Testis (tissue), 2 donors: ENCODE data around the gene THSD4.

ENCODE experiments used
- POLR2A ChIP-seq: fragments of 450-650 bp; IDR thresholded peaks from one replicate; pipeline ENCODE4 v1.6.1; 2017; ENCODE audit warnings: antibody characterized with exemption, mild to moderate bottlenecking, moderate library complexity
- TF ChIP-seq, protein P1 (sequence below), 3 experiments: fragments of 450-650 bp in 2 of 3; fragments of 200-600 bp in 1 of 3; sonication (generic) in 1 of 3; IDR thresholded peaks; one replicate each; pipeline ENCODE4 v1.5.1; 2016 to 2019; ENCODE audit warnings: antibody characterized with exemption in 3 of 3, mild to moderate bottlenecking in 2 of 3, moderate library complexity in 1 of 3

DNA sequence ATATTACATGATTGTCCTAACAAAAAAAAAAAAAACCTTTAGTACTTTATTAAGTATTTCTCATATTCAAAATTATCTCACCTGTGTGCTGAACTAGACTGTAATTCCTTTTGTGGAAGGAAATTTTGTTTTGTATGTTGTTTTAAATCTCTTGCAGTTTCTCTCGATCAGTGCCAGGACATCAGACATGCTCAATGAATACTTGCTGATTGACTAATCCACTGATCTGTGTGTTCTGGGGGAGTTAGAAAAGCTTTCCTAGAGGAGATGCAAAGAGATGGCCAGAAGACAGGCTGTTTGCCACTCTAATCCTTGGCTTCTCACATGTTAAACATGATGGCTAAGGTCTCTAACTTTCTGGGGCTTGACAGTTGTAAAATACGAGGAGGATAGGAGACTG lies 461.8 kb downstream of the THSD4 start:
- TF ChIP-seq, protein P1, sequence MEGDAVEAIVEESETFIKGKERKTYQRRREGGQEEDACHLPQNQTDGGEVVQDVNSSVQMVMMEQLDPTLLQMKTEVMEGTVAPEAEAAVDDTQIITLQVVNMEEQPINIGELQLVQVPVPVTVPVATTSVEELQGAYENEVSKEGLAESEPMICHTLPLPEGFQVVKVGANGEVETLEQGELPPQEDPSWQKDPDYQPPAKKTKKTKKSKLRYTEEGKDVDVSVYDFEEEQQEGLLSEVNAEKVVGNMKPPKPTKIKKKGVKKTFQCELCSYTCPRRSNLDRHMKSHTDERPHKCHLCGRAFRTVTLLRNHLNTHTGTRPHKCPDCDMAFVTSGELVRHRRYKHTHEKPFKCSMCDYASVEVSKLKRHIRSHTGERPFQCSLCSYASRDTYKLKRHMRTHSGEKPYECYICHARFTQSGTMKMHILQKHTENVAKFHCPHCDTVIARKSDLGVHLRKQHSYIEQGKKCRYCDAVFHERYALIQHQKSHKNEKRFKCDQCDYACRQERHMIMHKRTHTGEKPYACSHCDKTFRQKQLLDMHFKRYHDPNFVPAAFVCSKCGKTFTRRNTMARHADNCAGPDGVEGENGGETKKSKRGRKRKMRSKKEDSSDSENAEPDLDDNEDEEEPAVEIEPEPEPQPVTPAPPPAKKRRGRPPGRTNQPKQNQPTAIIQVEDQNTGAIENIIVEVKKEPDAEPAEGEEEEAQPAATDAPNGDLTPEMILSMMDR (IDR thresholded peaks at IDR 0.05): no peak
- TF ChIP-seq POLR2A: no peak
